Measurements from ENCODE around the gene ELF3. TPM values are rescaled to one million over a fixed set of nuclear protein-coding genes. Genes with fewer than 3 reads are reported as not detected.

Gene ELF3
- total RNA-seq, 1 donor from 2014 or later: 74.1 TPM

GRCh38 chr1:201985355-201985754 lies 25.0 kb upstream of the ELF3 start:
- DNase-seq: no peak
- no peak overlapping the region for H3K4me3 ChIP-seq
- no peak overlapping the region for H3K27ac ChIP-seq
- no peaks in the 10 kb centered on the region for H3K9me3 ChIP-seq
- intact Hi-C loops (cut with DNase I): no loop called here
- TF ChIP-seq, protein P1, sequence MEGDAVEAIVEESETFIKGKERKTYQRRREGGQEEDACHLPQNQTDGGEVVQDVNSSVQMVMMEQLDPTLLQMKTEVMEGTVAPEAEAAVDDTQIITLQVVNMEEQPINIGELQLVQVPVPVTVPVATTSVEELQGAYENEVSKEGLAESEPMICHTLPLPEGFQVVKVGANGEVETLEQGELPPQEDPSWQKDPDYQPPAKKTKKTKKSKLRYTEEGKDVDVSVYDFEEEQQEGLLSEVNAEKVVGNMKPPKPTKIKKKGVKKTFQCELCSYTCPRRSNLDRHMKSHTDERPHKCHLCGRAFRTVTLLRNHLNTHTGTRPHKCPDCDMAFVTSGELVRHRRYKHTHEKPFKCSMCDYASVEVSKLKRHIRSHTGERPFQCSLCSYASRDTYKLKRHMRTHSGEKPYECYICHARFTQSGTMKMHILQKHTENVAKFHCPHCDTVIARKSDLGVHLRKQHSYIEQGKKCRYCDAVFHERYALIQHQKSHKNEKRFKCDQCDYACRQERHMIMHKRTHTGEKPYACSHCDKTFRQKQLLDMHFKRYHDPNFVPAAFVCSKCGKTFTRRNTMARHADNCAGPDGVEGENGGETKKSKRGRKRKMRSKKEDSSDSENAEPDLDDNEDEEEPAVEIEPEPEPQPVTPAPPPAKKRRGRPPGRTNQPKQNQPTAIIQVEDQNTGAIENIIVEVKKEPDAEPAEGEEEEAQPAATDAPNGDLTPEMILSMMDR (IDR thresholded peaks at IDR 0.05): no peak
- peaks cover 28% of the 10 kb centered on the region for H3K36me3 ChIP-seq
- no peaks in the 10 kb centered on the region for H3K27me3 ChIP-seq (ENCODE audit: low read depth)
- ATAC-seq: no peak
- H3K4me1 ChIP-seq: peaks cover 26% of the 10 kb centered on the region

GRCh38 chr1:201988601-201989000 lies 21.8 kb upstream of the ELF3 start:
- Histone ChIP-seq H3K27me3 (ENCODE audit: low read depth) (no peaks in the 10 kb centered on the region), H3K4me3 (no peak overlapping the region), H3K36me3 (peaks cover 60% of the 10 kb centered on the region), H3K4me1 (peaks cover 16% of the 10 kb centered on the region), H3K9me3 (no peaks in the 10 kb centered on the region), H3K27ac (no peak overlapping the region)
- ATAC-seq (no peak), DNase-seq (no peak)
- intact Hi-C loops (cut with DNase I): no loop called here
- TF ChIP-seq, protein P1 (IDR thresholded peaks at IDR 0.05): no peak

DNA sequence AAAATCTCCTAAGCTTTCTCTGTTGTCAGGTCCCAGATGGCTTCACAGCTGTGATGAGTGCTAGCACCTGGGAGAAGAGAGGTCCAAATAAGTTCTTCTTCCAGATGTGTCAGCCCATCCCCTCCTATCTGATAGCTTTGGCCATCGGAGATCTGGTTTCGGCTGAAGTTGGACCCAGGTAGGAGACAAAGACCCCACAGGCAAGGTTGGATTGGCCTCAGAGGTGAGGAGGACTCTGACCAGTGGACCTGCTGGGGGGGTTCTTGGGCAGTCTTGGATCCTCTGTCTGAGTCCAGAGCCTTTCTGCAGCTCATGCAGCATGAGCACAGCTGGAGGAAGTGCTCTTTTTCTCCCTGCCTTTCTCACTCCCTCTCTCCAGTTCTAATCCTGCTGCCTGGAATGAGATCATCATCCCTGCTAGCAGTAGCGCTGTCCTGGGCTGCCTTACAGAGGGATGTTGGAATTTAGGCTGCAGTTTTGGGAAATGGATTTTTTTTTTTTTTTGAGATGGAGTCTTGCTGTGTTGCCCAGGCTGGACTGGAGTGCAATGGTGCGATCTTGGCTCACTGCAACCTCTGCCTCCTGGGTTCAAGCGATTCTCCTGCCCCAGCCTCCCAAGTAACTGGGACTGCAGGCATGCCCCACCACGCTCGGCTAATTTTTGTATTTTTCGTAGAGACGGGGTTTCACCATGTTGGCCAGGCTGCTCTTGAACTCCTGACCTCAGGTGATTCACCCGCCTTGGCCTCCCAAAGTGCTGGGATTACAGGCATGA lies 20.8 kb upstream of the ELF3 start:
- ATAC-seq: no peak
- TF ChIP-seq, protein P1 (IDR thresholded peaks at IDR 0.05): no peak

DNA sequence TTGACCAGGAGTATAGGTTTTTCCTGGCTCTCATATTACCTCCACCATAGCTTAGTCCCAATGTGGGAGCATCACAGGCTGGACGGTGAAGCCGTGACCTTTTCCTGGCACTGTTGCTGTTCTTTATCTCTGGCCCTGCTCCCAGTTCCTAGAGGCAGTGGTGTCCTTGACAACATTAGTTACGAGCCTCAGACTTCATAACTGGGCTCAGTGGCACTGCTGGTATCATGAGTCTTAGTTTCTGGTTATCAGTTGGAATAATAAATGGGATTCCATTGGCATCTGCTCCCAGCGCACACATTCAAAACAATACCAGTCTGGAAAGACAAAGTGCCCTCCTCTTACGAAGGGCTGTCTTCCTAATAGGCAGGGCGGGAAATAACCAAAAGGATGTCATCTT lies 20.0 kb upstream of the ELF3 start:
- Histone ChIP-seq H3K36me3 (peaks cover 77% of the 10 kb centered on the region), H3K4me3 (no peak overlapping the region), H3K4me1 (peaks cover under 1% of the 10 kb centered on the region), H3K27ac (no peak overlapping the region), H3K9me3 (no peaks in the 10 kb centered on the region), H3K27me3 (ENCODE audit: low read depth) (no peaks in the 10 kb centered on the region)
- DNase-seq: no peak
- TF ChIP-seq, protein P1 (IDR thresholded peaks at IDR 0.05): no peak
- ATAC-seq: no peak
- intact Hi-C loops (cut with DNase I): no loop called here

More for the DNA sequence above, 20.8 kb upstream of the ELF3 start:
- peaks cover 6% of the 10 kb centered on the region for H3K4me1 ChIP-seq
- peaks cover 69% of the 10 kb centered on the region for H3K36me3 ChIP-seq
- no peaks in the 10 kb centered on the region for H3K9me3 ChIP-seq
- no peak overlapping the region for H3K27ac ChIP-seq
- no peak overlapping the region for H3K4me3 ChIP-seq
- intact Hi-C loops (cut with DNase I): no loop called here
- DNase-seq: no peak
- no peaks in the 10 kb centered on the region for H3K27me3 ChIP-seq (ENCODE audit: low read depth)

GRCh38 chr1:201999625-202000238 lies 10.7 kb upstream of the ELF3 start:
- Histone ChIP-seq H3K4me1 (no peaks in the 10 kb centered on the region), H3K9me3 (no peaks in the 10 kb centered on the region), H3K27ac (no peak overlapping the region), H3K27me3 (ENCODE audit: low read depth) (no peaks in the 10 kb centered on the region), H3K4me3 (no peak overlapping the region), H3K36me3 (peaks cover 96% of the 10 kb centered on the region)
- ATAC-seq (peak; percentile 79 to 86), DNase-seq (no peak)
- intact Hi-C loops (cut with DNase I): loop anchor here (10.0 kb wide), 1 partner anchor 115 kb away; no protein-coding TSS in a partner anchor
- TF ChIP-seq, protein P1 (IDR thresholded peaks at IDR 0.05): peak; percentile 68

All from lower lobe of right lung (tissue), 2 donors.